Activated T-helper 9 cell treated with anti-CD3 and anti-CD28 coated beads, Interleukin-2, amount 50 U/mL, for 16 hours (primary cell): ENCODE results near the gene BEST2.

Source experiments
- DNase-seq: peaks from one replicate; pipeline ENCODE4 v3.0.0-alpha.2; 2020; ENCODE audit warnings: low read depth

The BEST2 gene

DNA sequence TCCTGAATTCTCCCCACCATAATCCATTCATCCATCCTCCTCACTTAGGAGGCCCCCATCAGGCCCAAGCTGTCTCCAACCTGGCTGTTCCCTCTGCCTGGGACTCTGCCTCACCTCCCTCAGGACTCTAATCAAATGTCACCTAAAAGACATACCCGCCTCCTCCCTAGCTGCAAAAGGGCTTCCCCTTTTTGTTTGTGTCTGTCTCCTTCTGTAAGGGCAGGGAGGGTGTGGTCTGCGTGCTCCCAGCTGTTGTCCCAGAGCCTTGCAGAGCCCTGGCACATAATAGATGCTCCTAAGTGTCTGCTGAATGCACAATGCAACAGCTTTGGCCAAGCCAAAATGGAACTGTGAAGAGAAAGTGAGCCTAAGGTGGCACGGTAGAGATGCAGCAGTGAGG is 21.5 kb upstream of the BEST2 start:
- no peak for DNase-seq

DNA sequence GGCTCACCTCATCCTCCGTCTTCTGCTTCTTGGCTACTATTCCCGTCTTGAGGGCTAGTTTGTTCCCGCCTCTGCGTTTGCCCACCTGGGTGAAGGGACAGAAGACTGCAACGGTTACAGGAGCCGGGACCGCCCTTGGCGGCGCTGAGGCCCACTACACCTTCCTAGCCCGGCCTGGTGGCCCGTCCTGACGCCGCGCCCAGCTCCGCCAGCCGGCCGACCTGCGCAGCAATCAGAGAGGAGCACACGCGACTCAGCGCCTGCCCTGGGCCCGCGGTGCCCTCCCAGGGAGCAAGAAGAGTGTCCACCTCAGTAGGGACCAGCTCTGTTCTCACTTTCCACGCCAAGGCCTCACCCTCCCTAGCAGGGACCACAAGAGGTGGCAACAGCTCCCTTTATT is 20.3 kb upstream of the BEST2 start:
- DNase-seq = no peak

DNA sequence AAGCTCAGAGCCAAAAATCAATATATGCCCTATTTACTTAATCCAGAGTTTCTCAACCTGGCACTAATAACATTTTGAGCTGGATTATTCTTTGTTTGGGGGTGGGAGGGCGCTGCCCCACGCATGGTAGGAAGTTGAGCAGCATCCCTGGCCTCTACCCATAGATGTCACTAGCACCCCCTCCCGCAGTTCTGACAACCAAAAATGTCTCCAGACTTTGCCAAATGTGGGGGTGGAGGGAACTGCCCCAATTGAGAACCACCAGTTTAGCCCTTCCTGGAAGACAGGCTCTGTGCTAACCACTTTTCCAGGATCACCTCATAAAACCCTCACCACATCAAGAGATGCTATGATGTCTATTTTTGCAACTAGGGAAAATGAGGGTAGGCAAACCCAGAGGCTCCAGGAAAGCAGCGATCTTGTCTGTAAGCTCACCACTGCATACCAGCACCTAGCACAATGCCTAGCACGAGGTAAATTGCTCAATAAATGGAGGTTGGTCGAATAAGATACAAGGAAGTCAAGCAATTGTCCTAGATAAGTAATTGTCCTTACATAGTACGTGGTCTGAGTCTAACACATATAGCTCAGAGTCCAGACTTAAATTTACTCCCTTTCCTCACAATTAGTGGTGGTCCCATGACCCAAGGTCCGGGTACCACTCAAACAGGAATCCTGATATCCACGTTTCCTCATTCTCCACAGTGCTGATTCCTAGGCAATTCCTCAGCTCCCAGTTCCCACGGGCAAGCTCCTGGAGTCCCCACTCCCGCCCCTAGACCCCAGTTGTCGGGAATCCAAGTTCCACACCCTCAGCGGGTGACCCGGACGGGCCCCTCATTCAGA is 18.0 kb upstream of the BEST2 start:
- peak; percentile 28 for DNase-seq

DNA sequence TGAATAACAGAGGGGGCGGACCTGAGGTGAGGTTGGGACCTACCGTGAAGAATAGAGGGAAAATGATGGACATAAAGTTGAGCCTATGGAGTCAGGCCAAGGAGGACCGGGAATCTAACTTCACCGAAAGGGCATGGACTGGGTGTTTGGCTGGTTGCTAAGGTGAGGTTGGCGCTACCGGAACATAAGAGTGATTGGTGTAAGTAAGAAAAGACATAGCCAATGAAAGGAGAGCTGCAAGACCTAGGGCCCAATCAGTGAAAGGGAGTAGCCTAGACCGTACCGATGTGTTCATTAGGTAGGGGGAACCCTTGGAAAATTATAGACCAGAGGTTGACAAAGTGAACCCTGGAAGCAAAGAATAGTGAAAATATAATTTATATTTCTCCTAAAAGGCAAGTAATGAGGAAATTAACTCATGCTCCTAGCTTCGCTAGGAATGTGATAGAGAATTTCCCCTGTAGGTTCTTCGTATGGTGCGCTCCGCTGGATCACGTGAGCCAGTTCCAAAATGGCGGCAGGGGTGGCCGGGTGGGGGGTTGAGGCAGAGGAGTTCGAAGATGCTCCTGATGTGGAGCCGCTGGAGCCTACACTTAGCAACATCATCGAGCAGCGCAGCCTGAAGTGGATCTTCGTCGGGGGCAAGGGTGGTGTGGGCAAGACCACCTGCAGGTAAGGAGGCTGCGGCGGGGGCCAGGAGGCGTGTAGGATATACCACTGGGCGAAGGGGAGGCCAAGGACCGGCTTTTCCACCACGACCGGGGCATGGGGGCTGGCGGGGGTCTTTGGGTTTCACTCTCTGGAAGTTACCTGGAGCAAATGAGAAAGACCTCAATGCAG is 14.4 kb upstream of the BEST2 start, which contains the start of gene GET3:
TSS of gene GET3 (plus strand) at position 503 of the 840 bp plus-strand sequence. CDS start at position 512, 9 bp downstream.
- DNase-seq = peak; percentile 66

DNA sequence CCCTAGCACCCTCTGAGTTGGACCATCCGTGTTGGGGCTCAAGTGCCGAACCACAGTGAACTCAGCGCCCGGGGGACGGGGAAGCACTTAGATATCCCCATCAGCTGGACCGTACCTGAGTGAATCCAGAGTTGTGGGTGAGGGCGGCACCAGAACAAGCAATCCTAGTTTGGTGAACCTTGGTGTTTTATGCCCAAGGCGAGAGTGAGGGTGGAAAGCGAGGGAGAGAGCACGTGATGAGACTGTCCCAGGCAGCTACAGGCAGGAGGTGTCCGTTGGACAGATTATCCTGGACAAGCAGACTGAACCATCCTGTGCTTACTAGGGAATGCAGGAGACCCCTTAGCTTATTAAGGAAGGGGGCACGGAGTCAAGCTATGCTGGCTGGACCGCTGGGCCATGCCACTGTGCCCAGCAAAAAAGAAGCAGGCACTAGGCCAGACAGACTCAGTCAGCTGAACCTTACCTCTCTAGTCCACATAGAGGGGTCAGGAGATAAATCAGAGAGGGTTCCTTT is 13.7 kb upstream of the BEST2 start:
- no peak for DNase-seq

DNA sequence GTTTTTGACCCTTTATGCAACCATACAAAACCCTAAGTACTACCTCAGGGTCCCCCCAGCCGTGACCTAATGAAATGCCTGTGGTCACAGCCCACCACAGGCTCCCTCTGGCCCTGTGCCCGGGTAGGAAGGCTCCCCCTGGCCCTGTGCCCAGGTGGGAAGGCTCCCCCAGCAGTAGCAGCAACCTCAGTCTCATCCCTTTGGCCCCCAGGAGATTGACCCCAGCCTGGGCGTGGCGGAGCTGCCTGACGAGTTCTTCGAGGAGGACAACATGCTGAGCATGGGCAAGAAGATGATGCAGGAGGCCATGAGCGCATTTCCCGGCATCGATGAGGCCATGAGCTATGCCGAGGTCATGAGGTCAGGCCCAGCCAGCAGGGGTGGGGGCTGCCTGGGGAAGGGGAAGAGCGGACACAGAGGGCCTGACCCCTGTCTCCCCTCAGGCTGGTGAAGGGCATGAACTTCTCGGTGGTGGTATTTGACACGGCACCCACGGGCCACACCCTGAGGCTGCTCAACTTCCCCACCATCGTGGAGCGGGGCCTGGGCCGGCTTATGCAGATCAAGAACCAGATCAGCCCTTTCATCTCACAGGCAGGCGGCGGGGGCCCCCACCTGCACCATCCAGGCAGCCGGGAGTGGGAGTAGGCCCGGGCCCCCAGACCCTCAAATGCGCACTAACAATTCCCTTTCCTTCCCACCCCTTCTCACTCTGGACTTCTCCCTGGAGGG is 6.3 kb upstream of the BEST2 start:
- DNase-seq = no peak

DNA sequence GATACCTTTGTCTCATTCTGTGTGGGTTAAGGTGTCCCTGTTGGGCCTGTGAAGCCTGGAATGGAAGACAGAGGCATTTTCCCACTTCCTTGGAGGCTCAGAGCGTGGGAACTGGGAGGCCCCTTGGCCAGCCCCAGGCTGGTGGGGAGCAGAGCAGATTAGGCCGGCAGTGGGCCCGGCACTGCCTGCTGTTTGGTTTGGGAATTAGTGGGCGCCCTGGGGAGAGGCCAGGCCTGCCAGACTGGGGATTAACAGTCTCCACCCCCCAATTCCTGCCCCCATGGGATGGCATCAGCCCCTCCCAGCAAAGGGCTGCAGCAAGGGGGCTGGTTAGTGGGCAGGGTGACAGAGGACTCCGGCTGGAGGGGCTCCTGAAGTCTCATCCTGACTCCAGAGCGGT is 3.1 kb upstream of the BEST2 start:
- no peak for DNase-seq

DNA sequence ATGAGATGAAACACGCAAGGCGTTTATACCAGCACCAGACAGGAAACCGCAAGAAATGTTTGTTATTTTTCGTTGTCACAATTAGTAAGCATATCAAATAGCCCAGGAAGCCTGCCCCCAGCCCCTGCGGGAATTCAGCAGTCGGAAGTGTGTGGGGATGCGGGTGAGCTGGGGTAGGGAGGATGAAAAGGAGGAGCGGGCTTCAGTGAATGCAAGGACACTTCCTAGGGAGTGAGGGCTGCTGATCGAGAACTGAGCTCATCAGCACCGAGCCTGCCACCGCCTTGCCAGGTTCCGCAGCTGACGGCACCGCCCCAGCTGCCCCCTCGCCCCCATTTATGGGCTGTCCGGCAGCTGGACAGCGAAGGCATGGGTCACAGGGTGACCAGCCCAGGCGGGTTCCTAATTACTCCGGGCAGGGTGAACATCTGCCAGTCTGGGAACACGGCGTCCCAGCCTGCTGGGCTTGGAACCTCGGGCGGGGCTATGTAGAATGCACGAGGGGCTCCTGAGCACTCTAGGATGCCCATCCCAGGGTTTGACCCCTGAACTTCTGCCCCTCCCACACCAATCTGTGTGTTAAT is 1.6 kb upstream of the BEST2 start:
- no peak for DNase-seq

DNA sequence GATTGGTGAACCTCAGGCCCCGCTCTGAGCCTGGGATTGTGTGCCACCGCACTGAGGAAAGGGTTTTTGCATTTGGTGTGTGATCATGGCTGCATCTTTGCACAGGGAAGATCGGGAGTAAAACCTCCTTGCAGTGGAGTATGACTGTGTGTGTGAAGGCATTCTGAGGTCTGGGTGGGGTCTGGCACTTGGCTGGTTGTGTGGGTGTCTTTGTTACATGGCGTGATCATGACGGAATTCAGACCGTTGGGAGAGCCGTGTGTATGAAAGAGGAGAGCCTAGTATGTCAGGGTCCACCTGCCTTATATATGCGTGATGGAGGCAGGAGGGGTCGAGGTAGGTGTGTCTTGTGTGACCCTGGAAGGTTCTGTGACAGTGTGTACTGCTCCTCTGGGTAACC is 740 bp upstream of the BEST2 start:
- no peak for DNase-seq

DNA sequence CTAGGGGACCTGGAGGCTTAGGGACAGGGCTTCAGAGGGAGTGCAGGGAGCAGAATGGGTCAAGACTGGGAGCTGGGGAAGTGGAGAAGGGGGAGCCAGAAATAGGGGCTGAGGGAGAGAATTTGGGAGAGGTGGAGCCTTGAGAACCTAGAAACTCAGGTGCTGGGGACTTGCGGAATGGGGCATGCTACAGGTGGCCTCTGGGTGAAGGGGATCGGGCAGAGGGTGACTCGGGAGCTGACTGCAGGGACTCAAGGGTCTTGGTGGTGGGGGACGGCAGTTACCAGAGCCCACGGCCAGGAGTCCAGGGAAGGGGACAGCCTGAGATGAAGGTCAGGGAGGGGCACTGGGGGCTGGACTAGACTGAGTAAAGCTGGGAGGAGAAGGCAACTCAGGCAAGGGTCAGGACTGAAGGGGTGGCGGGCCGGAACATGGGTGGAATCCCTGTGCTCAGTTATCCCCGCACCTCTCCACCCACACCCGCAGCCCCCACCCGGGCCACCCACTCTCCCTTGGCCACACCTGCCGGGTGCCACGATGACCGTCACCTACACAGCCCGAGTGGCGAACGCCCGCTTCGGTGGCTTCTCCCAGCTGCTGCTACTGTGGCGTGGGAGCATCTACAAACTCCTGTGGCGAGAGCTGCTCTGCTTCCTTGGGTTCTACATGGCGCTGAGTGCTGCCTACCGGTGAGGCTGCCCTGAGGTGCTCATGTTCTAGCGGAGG is 628 bp downstream of the BEST2 start:
- DNase-seq = no peak

DNA sequence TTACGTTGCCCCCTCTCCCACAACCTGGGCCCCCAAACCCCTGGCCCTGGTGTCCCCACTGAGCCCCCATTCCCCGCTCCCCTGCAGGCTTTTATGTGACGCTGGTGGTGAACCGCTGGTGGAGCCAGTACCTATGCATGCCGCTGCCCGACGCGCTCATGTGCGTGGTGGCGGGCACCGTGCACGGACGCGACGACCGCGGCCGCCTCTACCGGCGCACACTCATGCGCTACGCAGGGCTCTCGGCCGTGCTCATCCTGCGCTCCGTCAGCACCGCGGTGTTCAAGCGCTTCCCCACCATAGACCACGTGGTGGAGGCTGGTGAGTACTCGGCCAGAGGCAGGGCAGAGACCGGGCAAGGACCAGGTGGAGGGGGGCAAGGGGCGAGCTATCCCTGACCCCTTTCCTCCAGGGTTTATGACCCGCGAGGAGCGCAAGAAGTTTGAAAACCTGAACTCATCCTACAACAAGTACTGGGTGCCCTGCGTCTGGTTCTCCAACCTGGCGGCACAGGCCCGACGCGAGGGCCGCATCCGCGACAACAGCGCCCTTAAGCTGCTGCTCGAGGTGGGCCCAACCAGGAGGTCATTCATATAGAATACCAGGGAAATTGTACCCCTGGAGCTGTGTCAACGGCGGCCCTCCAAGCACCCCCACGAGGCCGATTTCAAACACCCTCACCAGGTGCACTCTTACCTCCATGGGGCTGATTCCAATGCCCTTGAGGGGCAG is 3.0 kb downstream of the BEST2 start:
- DNase-seq = no peak

DNA sequence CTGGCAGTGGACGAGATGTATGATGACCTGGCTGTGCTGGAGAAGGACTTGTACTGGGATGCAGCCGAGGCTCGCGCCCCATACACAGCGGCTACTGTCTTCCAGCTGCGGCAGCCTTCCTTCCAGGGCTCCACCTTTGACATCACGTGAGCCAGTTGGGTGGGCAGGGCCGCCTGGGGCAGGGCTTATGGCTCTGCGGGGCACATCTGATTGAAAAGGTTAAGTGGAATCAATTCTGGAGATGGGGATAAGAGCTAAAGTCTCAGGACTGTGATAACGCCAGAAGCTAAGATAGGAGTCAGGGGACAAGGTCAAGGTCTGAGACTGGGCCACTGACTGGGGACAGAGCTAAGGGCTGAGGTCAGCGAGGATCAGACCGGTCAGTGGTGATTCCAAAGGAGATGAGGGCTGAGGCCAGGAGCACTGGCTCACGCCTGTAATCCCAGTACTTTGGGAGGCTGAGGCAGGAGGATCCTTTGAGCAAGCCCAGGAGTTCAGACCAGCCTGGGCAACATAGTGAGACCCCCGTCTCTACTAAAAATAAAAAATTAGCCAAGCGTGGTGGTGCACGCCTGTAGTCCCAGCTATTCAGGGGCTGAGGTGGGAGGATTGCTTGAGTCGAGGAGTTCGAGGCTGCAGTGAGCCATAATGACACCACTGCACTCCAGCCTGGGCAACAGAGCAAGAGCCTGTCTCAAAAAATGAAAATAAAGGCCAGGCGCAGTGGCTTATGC is 4.7 kb downstream of the BEST2 start:
- no peak for DNase-seq

DNA sequence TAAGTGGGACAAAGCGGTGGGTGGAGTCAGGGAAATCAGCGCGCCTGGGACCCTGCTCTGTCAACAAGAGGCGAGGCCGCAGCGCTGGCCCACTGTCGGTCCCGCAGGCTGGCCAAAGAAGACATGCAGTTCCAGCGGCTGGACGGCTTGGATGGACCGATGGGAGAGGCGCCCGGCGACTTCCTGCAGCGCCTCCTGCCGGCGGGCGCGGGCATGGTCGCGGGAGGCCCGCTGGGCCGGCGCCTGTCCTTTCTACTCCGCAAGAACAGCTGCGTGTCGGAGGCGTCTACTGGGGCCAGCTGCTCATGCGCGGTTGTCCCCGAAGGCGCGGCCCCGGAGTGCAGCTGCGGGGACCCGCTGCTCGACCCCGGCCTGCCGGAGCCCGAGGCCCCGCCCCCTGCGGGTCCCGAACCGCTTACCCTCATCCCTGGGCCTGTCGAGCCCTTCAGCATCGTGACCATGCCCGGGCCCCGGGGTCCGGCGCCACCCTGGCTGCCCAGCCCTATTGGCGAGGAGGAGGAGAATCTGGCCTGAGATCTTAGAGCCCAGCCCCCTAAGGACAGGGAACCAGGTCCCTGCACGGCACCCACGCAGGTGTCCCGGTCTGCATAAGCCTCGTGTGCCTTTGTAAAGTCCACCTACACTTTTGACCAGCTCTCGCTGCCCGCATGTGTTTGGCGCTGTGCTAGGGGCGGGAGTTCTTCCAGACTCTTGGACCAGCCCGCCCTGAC is 6.1 kb downstream of the BEST2 start:
- peak; percentile 53 for DNase-seq

DNA sequence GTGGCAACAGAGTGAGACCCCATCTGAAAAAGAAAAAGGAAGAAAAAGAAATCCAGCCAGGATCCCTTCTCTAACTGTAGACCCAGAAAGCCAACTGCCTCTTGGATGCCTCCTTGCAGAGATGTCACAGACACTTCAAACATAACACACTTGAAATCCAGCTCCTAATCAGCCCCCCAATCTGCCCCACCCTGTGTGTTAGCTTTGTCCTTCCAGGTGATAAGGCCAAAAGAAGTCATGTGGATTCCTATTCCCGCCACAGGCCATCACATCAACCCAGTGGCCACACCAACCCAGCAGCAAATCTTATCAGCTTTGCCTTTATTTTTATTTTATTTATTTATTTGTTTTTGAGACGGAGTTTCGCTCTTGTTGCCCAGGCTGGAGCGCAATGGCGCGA is 8.1 kb downstream of the BEST2 start:
- no peak for DNase-seq

DNA sequence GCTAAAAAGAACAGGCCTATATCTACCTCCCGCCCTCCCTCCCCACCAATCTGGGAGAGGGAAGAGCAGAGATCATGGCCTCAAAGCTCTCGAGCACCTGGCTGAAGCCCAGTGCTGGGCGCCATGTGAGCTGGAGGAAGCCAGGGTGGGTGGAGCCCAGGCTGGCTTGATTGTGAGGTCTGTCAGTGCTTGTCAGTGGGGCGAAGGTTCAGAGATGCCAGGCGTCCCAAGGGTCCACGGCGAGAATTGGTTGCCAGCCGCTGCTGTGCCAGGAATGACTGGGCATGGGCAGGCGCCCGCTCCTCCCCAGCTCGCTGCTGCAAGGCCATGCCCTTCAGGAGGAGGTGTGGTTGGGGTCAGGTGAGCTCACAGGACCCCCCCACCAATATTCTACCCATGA is 11.5 kb downstream of the BEST2 start:
- DNase-seq = no peak

DNA sequence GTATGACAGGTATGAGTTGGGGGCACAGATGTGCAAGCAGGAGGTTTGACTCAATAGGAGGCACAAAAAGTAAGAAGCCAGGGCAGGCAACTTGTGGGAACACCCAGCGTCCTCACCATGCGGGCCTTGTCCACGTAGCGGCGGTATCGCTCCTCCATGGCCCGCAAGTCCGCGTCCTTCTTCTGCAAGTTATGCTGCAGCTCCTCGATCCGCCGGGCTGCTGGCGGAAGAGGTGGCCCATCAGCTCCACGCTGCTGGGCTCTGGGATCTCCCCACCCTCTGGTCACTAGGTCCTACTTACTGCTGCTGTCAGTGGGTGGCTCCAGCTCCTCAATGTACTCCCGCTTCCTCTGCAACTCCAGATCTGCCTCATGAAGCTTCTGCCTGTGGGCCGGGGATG is 13.1 kb downstream of the BEST2 start:
- DNase-seq = no peak

DNA sequence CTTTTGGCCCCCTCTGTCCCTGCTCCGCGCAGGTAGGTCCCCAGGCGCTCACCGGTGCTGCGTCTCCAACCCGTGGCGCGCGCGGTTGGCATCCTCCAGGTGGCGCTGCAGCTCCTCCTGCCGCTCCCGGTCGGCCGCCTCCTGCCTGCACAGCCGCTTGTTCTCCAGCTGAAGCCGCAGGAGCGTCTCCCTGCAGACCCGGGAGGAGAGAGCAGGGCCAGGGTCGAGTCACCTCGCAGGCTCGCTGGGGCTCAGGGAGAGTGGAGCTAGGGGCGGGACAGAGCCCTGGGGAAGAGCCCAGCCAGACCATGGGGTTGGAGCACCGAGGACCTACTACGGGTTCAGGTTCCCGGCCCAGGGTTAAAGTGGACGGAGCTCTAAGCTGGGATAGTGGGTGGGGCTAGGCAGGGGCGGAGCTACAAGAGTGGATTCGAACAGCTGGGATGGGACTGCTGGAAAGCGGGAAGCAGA is 14.5 kb downstream of the BEST2 start:
- DNase-seq = peak; percentile 77

DNA sequence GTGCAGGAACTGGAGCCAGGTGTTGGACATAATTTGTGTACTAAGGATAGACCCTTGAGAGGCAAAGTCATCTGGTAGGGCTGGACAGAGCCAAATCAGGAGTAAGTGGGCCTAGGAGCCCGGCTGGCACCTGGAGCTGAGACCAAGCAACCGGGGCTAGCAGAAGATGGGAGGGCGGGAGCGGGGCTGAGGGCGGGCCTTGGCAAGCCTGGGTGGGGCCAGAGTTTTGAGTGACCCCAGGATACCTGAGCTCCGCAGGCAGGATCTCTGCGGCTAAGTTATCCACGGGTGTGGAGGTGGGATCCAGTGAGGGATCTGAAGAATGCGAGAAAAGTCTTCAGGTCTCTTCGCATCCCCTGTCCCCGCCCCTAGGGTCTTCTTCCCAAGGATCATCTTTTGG is 15.6 kb downstream of the BEST2 start:
- DNase-seq = no peak

DNA sequence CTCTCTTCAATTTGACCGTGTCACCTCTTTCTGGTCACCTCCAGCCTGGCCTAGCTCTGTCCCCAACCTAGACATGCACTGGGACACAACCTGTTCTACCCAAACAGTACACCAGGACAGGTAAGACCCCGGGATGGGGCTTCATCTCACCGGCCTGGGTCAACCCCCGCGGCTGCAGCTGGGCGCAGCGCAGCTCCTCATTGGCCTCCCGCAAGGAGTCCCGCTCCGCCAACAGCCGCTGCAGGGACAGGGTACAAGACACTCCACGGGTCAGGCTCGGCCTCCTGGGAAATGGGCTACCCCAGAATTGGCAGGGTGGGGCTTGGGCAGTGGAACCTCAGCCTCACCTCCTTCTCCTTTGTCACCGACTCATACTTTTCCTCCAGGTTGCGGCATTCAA is 16.1 kb downstream of the BEST2 start:
- DNase-seq = no peak
